Neutrophil (primary cell): ENCODE measurements around the gene IGF2.

Experiments used
- H3K27ac ChIP-seq: fragments of 200-600 bp; sonication (generic); 2 replicates; pipeline ENCODE4 v1.5.1; 2016; ENCODE audit warnings: mild to moderate bottlenecking, moderate library complexity
- H3K27me3 ChIP-seq: fragments of 200-600 bp; sonication (generic); 2 replicates; pipeline ENCODE4 v1.6.0; 2016; ENCODE audit warnings: mild to moderate bottlenecking
- H3K36me3 ChIP-seq: fragments of 200-600 bp; sonication (generic); 2 replicates; pipeline ENCODE4 v1.5.1; 2017
- H3K4me1 ChIP-seq, 2 experiments: fragments of 200-600 bp in 1 of 2; sonication (generic) in 1 of 2; 1 replicate in 1 of 2; 2 replicates in 1 of 2; pipeline versions ENCODE4 v1.5.1 to v1.6.1; 2013 to 2016; ENCODE audit warnings: low read depth in 1 of 2, low read length in 1 of 2, mild to moderate bottlenecking in 1 of 2, moderate library complexity in 1 of 2; ENCODE audit not compliant: control insufficient read depth in 1 of 2, insufficient read depth in 1 of 2
- H3K4me3 ChIP-seq, 2 experiments: fragments of 200-600 bp in 1 of 2; sonication (generic) in 1 of 2; 1 replicate in 1 of 2; 2 replicates in 1 of 2; pipeline ENCODE4 v1.5.1; 2013 to 2016; ENCODE audit warnings: low read depth in 1 of 2, low read length in 1 of 2, mild to moderate bottlenecking in 1 of 2, moderate library complexity in 1 of 2
- H3K9me3 ChIP-seq: fragments of 200-600 bp; sonication (generic); 2 replicates; pipeline ENCODE4 v1.5.1; 2016
- TF ChIP-seq, protein P1 (sequence below): fragments of 200-600 bp; sonication (generic); IDR thresholded peaks from 2 replicates; pipeline ENCODE4 v1.5.1; 2016; ENCODE audit warnings: antibody characterized with exemption

IGF2 gene, protein sequence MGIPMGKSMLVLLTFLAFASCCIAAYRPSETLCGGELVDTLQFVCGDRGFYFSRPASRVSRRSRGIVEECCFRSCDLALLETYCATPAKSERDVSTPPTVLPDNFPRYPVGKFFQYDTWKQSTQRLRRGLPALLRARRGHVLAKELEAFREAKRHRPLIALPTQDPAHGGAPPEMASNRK

DNA sequence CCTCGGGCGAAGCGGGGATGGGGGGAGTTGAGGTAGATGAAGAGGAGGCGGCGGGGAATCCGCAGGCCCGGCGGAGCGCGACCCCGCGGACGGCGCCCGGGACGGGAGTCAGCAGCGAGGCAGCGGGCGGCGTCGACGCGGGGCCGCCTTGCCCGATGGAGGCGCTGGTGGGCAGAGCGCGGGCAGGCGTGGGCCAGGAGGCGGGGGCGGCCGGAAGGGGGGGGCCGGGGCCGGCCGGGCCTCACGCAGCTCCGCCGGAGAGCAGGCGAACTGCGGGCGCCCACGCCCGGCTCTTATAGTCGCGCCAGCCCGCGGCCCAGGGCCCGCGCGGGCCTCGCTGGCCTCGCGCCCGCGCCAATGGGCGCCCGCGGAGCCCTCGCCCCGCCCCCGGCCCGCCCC is at the start of gene IGF2:
TSS of gene IGF2 (minus strand) at position 267 of the 399 bp plus-strand sequence. CDS start 3,866 bp downstream, outside the sequence.
- Histone ChIP-seq H3K9me3 (no peaks in the 10 kb centered on the region), H3K27me3 (peaks cover 100% of the 10 kb centered on the region), H3K4me3 (no peak within 1 kb of the TSS), H3K36me3 (no peaks in the 10 kb centered on the region), H3K27ac (no peak within 1 kb of the TSS), H3K4me1 (no peaks in the 10 kb centered on the region)
- TF ChIP-seq, protein P1, sequence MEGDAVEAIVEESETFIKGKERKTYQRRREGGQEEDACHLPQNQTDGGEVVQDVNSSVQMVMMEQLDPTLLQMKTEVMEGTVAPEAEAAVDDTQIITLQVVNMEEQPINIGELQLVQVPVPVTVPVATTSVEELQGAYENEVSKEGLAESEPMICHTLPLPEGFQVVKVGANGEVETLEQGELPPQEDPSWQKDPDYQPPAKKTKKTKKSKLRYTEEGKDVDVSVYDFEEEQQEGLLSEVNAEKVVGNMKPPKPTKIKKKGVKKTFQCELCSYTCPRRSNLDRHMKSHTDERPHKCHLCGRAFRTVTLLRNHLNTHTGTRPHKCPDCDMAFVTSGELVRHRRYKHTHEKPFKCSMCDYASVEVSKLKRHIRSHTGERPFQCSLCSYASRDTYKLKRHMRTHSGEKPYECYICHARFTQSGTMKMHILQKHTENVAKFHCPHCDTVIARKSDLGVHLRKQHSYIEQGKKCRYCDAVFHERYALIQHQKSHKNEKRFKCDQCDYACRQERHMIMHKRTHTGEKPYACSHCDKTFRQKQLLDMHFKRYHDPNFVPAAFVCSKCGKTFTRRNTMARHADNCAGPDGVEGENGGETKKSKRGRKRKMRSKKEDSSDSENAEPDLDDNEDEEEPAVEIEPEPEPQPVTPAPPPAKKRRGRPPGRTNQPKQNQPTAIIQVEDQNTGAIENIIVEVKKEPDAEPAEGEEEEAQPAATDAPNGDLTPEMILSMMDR: no peak

DNA sequence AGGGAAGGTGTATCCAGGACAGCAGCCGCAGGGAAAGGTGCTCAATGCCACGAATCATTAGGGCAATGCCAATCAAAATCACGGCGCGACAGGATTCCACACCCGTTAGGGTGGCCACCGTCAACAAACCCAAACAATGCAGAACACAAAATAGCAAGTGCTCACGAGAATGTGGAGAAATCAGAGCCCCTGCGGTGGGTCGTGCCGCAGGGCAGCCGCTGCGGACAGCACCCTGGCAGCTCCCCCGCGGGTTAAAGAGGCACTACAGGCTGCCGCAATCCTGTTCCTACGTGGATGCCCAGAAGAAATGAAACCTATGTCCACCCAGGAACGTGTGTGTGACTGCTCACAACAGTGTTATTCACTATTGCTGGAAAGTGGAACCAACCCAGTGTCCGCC is 49.6 kb upstream of the IGF2 start:
- Histone ChIP-seq H3K36me3 (no peaks in the 10 kb centered on the region), H3K4me1 (peaks cover 5 to 10% of the 10 kb centered on the region in 2 experiments), H3K27ac (no peak overlapping the region), H3K9me3 (no peaks in the 10 kb centered on the region), H3K4me3 (no peak overlapping the region), H3K27me3 (peaks cover 54% of the 10 kb centered on the region)
- TF ChIP-seq, protein P1: no peak

GRCh38 chr11:2187280-2187707 is 48.1 kb upstream of the IGF2 start:
- H3K27ac ChIP-seq: no peak overlapping the region
- H3K4me3 ChIP-seq: no peak overlapping the region
- TF ChIP-seq, protein P1: no peak
- peaks cover 5 to 10% of the 10 kb centered on the region in 2 experiments for H3K4me1 ChIP-seq
- no peaks in the 10 kb centered on the region for H3K9me3 ChIP-seq
- no peaks in the 10 kb centered on the region for H3K36me3 ChIP-seq
- peaks cover 54% of the 10 kb centered on the region for H3K27me3 ChIP-seq

GRCh38 chr11:2186669-2187279 is 47.6 kb upstream of the IGF2 start:
- Histone ChIP-seq H3K4me3 (no peak overlapping the region), H3K9me3 (no peaks in the 10 kb centered on the region), H3K27me3 (peaks cover 54% of the 10 kb centered on the region), H3K27ac (no peak overlapping the region), H3K36me3 (no peaks in the 10 kb centered on the region), H3K4me1 (peaks cover 5 to 10% of the 10 kb centered on the region in 2 experiments)
- TF ChIP-seq, protein P1: no peak

DNA sequence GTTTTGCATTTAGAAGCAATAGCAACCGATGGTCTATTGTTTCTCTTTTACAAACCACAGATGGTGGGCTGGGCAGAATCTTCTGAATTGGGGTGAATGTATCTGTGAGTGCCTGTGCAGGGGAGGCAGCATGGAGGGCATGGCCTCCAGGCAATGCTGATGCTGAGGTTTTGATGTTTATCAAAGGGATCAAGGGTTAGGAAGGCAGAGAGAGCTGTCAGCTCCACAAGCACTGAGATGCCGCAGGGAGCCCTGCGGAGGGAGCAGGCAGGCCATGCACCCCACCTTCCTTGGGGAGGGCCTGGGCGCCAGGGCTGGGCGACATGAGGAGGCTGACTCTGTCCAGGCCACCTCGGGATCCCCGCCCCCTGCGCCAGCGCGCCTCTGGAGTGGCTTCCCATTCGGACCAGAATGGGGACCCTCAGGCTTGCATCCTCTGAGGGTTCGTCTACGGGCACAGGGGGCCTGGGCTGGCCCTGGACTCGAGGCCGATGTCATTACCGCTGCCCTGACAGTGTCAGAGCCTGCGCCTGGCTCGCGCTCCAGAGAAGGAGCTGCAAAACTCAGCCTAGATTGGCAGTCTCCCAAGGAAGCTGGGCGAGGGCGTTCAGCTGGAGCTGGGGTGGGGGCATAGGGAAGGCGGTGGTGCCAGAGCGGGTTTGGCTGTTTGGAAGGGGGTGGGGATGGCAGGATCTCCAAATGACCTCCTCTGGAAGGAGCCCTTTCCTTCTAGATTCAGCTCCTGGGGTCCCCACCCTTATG is 46.3 kb upstream of the IGF2 start:
- peaks cover 44% of the 10 kb centered on the region for H3K27me3 ChIP-seq
- no peak overlapping the region for H3K4me3 ChIP-seq
- no peak overlapping the region for H3K27ac ChIP-seq
- H3K36me3 ChIP-seq: no peaks in the 10 kb centered on the region
- TF ChIP-seq, protein P1: no peak
- H3K9me3 ChIP-seq: no peaks in the 10 kb centered on the region
- H3K4me1 ChIP-seq: no peaks in the 10 kb centered on the region
